Ovary (tissue), 3 donors: ENCODE results near the gene CORO1C.
"Not testable (repeated sequence)": the region's sequence is repeated elsewhere in the genome, so short reads cannot be mapped to it uniquely, and the experiment has no call there.

Source experiments
- EP300 ChIP-seq: sonication (generic); formaldehyde crosslinking; IDR thresholded peaks from one replicate; pipeline ENCODE4 v1.6.1; 2017; ENCODE audit warnings: antibody characterized with exemption
- POLR2A ChIP-seq: fragments of 450-650 bp; IDR thresholded peaks from one replicate; pipeline ENCODE4 v1.6.1; 2017; ENCODE audit warnings: antibody characterized with exemption, mild to moderate bottlenecking, moderate library complexity
- TF ChIP-seq, protein P1 (sequence below), 3 donors: fragments of 450-650 bp in 2 of 3; fragments of 200-600 bp in 1 of 3; IDR thresholded peaks; one replicate each; pipeline versions ENCODE4 v1.5.1 to v1.8.0; 2016 to 2022; ENCODE audit warnings: antibody characterized with exemption in 3 of 3, mild to moderate bottlenecking in 1 of 3
- donor health status: DM: no; HTN: no; CAD: no.

DNA sequence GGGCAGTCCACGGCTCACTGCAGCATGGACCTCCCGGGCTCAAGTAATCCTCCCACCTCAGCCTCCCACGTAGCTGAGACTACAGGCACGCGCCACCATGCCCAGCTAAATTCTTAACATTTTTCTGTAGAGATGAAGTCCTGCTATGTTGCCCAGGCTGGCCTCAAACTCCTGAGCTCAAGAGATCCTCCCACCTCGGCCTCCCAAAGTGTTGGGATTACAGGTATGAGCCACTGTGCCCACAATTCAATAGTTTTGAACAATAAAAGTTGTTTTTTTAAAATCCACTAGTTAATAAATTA lies 1.9 kb upstream of the CORO1C start:
- TF ChIP-seq, protein P1, sequence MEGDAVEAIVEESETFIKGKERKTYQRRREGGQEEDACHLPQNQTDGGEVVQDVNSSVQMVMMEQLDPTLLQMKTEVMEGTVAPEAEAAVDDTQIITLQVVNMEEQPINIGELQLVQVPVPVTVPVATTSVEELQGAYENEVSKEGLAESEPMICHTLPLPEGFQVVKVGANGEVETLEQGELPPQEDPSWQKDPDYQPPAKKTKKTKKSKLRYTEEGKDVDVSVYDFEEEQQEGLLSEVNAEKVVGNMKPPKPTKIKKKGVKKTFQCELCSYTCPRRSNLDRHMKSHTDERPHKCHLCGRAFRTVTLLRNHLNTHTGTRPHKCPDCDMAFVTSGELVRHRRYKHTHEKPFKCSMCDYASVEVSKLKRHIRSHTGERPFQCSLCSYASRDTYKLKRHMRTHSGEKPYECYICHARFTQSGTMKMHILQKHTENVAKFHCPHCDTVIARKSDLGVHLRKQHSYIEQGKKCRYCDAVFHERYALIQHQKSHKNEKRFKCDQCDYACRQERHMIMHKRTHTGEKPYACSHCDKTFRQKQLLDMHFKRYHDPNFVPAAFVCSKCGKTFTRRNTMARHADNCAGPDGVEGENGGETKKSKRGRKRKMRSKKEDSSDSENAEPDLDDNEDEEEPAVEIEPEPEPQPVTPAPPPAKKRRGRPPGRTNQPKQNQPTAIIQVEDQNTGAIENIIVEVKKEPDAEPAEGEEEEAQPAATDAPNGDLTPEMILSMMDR (IDR thresholded peaks at IDR 0.05): not testable (repeated sequence)
- TF ChIP-seq EP300, POLR2A: not testable (repeated sequence)
